Fibroblast of lung (primary cell): Measurements from ENCODE around the gene A3GALT2. TPM values are rescaled to one million over a fixed set of nuclear protein-coding genes. Genes with fewer than 3 reads are reported as not detected.

Experiments
- DNase-seq, 2 donors: peaks; one replicate each; pipeline versions ENCODE4 v3.0.0 to v3.0.0-alpha.2; 2010; ENCODE audit warnings: low read depth in 2 of 2
- H2AFZ ChIP-seq: 2 replicates; pipeline ENCODE4 v1.5.1; 2012; ENCODE audit warnings: low read length, control low read depth, inconsistent platforms
- H3K27ac ChIP-seq: 2 replicates; pipeline ENCODE4 v1.5.1; 2011; ENCODE audit warnings: low read length, control low read depth; ENCODE audit not compliant: insufficient read depth
- H3K27me3 ChIP-seq: 2 replicates; pipeline ENCODE4 v1.5.1; 2011; ENCODE audit warnings: mild to moderate bottlenecking, low read length; ENCODE audit not compliant: control insufficient read depth, insufficient read depth
- H3K36me3 ChIP-seq: 2 replicates; pipeline ENCODE4 v1.5.1; 2011; ENCODE audit warnings: low read length; ENCODE audit not compliant: control insufficient read depth, insufficient read depth
- H3K4me1 ChIP-seq: 2 replicates; pipeline ENCODE4 v1.5.1; 2011; ENCODE audit warnings: low read length; ENCODE audit not compliant: control insufficient read depth, insufficient read depth; ENCODE audit errors: extremely low read depth
- H3K4me2 ChIP-seq: 2 replicates; pipeline ENCODE4 v1.5.1; 2011; ENCODE audit warnings: low read length, control low read depth; ENCODE audit not compliant: insufficient read depth; ENCODE audit errors: extremely low read depth
- H3K4me3 ChIP-seq, 4 experiments: fragments of 200-600 bp in 1 of 4; sonication (generic) in 1 of 4; replicated peaks in 1 of 4; 2 replicates each; pipeline ENCODE4 v1.5.1; 2011 to 2016; ENCODE audit warnings: low read length in 4 of 4, low read depth in 3 of 4, mild to moderate bottlenecking in 3 of 4, control low read depth in 2 of 4, inconsistent platforms in 1 of 4, mixed read lengths in 1 of 4; ENCODE audit not compliant: insufficient read depth in 1 of 4; ENCODE audit errors: control extremely low read depth in 1 of 4
- H3K79me2 ChIP-seq: 2 replicates; pipeline ENCODE4 v1.5.1; 2012; ENCODE audit warnings: mild to moderate bottlenecking, low read length, inconsistent platforms; ENCODE audit not compliant: control insufficient read depth, insufficient read depth
- H3K9ac ChIP-seq: 2 replicates; pipeline ENCODE4 v1.5.1; 2011; ENCODE audit warnings: mild to moderate bottlenecking, low read length, control low read depth; ENCODE audit not compliant: insufficient read depth
- H3K9me3 ChIP-seq: 2 replicates; pipeline ENCODE4 v1.5.1; 2012; ENCODE audit warnings: low read depth, low read length; ENCODE audit not compliant: control insufficient read depth, insufficient read depth
- H4K20me1 ChIP-seq: 2 replicates; pipeline ENCODE4 v1.5.1; 2011; ENCODE audit warnings: low read length; ENCODE audit not compliant: control insufficient read depth, insufficient read depth; ENCODE audit errors: extremely low read depth
- EZH2 ChIP-seq: IDR thresholded peaks from 2 replicates; pipeline ENCODE4 v1.5.1; 2012; ENCODE audit warnings: low read length, control low read depth, mild to moderate bottlenecking; ENCODE audit errors: missing control alignments
- polyA plus RNA-seq, 2 donors: library from polyadenylated mRNA; depleted of rRNA in 1 of 2; stranded (reverse) in 1 of 2; unstranded in 1 of 2; fragments of >200 nt; gene quantifications; 2 replicates each; pipeline ENCODE4 v1.2.1, GENCODE V29; 2011 to 2012; ENCODE audit warnings: missing spikeins in 1 of 2
- total RNA-seq: library from RNA; depleted of rRNA; stranded (reverse); fragments of >200 nt; gene quantifications from 2 replicates; pipeline ENCODE4 v1.2.1, GENCODE V29; 2014
- TF ChIP-seq, protein P1 (sequence below), 2 donors: IDR thresholded peaks in 1 of 2; conservative IDR thresholded peaks in 1 of 2; 1 replicate in 1 of 2; 2 replicates in 1 of 2; pipeline ENCODE4 v1.5.1; 2011 to 2012; ENCODE audit warnings: low read length in 2 of 2, control low read depth in 1 of 2, inconsistent platforms in 1 of 2, low read depth in 1 of 2, mild to moderate bottlenecking in 1 of 2

The A3GALT2 gene
- total and polyA plus RNA-seq, 2 donors (not counting 1 experiment from before 2014, with no cell fraction given), result not detected

DNA sequence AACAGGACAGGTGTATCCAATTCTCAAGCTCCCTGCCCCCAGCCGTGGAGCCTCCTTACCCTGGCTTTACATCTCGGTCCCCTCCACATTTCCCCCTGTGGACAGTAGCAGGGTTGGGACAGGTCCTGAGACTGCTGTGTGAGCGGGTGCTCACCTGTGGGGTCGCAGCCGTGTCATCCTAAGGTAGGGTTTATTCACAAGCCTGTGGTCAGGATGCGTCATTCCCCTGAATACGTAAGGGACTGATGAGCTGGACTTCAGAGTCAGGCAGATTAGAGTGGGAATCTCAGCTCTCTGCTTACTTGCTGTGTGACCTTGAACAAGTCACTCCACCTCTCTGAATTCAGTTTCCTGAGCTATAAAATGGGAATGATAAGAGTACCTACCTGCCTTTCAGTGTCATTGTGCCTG is 46.9 kb downstream of the A3GALT2 start:
- H3K4me2 ChIP-seq, result no peak overlapping the region
- TF ChIP-seq EZH2, result no peak
- TF ChIP-seq, protein P1, sequence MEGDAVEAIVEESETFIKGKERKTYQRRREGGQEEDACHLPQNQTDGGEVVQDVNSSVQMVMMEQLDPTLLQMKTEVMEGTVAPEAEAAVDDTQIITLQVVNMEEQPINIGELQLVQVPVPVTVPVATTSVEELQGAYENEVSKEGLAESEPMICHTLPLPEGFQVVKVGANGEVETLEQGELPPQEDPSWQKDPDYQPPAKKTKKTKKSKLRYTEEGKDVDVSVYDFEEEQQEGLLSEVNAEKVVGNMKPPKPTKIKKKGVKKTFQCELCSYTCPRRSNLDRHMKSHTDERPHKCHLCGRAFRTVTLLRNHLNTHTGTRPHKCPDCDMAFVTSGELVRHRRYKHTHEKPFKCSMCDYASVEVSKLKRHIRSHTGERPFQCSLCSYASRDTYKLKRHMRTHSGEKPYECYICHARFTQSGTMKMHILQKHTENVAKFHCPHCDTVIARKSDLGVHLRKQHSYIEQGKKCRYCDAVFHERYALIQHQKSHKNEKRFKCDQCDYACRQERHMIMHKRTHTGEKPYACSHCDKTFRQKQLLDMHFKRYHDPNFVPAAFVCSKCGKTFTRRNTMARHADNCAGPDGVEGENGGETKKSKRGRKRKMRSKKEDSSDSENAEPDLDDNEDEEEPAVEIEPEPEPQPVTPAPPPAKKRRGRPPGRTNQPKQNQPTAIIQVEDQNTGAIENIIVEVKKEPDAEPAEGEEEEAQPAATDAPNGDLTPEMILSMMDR (conservative IDR thresholded peaks at IDR 0.05 in 1 of 2, IDR thresholded peaks at IDR 0.05 in 1 of 2; ENCODE audit: low read depth in 1 of 2, low read length in 2 of 2), result no peak
- no peaks in the 10 kb centered on the region for H4K20me1 ChIP-seq
- H3K27ac ChIP-seq, result no peak overlapping the region
- no peak overlapping the region for H3K9ac ChIP-seq
- no peaks in the 10 kb centered on the region for H3K27me3 ChIP-seq
- H3K4me1 ChIP-seq, result no peaks in the 10 kb centered on the region
- no peak overlapping the region for H3K4me3 ChIP-seq
- H2AFZ ChIP-seq, result no peak overlapping the region
- no peaks in the 10 kb centered on the region for H3K79me2 ChIP-seq
- no peaks in the 10 kb centered on the region for H3K9me3 ChIP-seq
- DNase-seq, result peak in 1 of 2 donors; percentile 10
- peaks cover 2% of the 10 kb centered on the region for H3K36me3 ChIP-seq

DNA sequence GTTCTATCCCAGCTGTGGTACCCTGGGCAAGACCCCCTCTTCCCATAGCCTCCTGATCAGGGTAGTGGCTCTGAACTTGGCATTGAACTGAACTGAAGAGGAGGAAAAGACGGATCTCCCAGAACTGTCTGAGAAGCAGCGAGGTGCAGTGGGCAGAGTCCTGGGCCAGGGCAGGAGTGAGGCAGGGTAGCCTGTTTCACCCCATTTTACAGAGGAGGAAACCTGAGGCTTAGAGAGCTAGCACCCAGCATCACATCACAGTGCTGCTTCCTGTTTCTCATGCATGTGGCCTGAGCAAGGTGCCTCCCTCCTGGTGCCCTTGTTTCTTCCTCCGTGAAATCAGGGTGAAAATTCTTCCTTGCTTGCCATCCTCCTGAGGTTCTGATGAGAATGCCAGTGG is 47.5 kb downstream of the A3GALT2 start:
- Histone ChIP-seq H3K9me3 (no peaks in the 10 kb centered on the region), H3K4me2 (no peak overlapping the region), H4K20me1 (no peaks in the 10 kb centered on the region), H3K27me3 (no peaks in the 10 kb centered on the region), H3K27ac (no peak overlapping the region), H3K9ac (no peak overlapping the region), H2AFZ (no peak overlapping the region), H3K4me1 (no peaks in the 10 kb centered on the region), H3K36me3 (peaks cover 2% of the 10 kb centered on the region), H3K79me2 (no peaks in the 10 kb centered on the region), H3K4me3 (no peak overlapping the region)
- TF ChIP-seq, protein P1 (conservative IDR thresholded peaks at IDR 0.05 in 1 of 2, IDR thresholded peaks at IDR 0.05 in 1 of 2; ENCODE audit: low read depth in 1 of 2, low read length in 2 of 2), result no peak
- no peak for TF ChIP-seq EZH2
- DNase-seq, result no peak

DNA sequence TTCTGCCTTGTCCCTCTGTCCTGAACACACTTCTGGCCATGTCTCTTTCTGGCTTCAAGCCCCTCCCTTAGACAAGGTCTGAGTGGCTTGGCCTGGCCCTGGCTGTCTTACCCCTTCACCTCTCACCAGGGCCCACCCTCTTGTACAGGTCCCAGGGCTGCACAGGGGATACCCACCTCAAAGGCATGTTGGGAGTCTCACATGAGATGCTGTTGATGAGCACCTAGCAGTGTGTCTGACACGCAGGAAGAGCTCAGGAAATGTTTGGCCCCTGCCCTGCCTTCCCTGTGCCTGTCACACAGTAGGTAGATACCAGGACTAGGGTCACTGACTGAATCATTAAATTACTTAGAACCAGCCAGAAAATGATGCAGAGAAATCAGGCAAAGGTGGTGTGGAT is 48.0 kb downstream of the A3GALT2 start:
- Histone ChIP-seq H3K9me3 (no peaks in the 10 kb centered on the region), H2AFZ (no peak overlapping the region), H3K36me3 (peaks cover 2% of the 10 kb centered on the region), H3K27ac (no peak overlapping the region), H3K4me2 (no peak overlapping the region), H3K9ac (no peak overlapping the region), H3K4me1 (no peaks in the 10 kb centered on the region), H3K4me3 (no peak overlapping the region), H3K27me3 (no peaks in the 10 kb centered on the region), H4K20me1 (no peaks in the 10 kb centered on the region), H3K79me2 (no peaks in the 10 kb centered on the region)
- DNase-seq, result no peak
- TF ChIP-seq, protein P1 (conservative IDR thresholded peaks at IDR 0.05 in 1 of 2, IDR thresholded peaks at IDR 0.05 in 1 of 2; ENCODE audit: low read depth in 1 of 2, low read length in 2 of 2), result no peak
- no peak for TF ChIP-seq EZH2
